GM18868 (cell line): ENCODE results near the gene SCLY.

ENCODE experiments used
- ATAC-seq: cut with Tn5 transposase; IDR thresholded peaks from one replicate; pipeline ENCODE4 v1.9.1; 2021; ENCODE audit warnings: mild to moderate bottlenecking, moderate library complexity; ENCODE audit not compliant: unreplicated experiment

SCLY gene

GRCh38 chr2:238124488-238125126, 63.8 kb downstream of the SCLY start:
- ATAC-seq = no peak

- no peak for ATAC-seq
Measured at GRCh38 chr2:238125127-238125885, 64.5 kb downstream of the SCLY start.

DNA sequence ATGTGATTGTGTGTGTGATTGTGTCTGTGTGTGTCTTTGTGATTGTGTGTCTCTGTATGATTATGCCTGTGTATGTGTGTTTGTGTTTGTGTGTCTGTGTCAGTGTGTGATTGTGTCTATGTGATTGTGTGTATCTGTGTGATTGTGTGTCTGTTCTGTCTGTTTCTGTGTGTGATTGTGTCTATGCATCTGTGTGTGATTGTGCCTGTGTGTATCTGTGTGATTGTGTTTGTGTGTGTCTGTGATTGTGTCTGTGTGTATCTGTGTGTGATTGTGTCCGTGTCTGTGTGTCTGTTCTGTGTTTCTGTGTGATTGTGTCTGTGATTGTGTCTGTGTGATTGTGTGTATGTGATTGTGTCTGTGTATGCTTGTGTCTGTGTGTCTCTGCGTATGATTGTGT, 65.5 kb downstream of the SCLY start:
- no peak for ATAC-seq

DNA sequence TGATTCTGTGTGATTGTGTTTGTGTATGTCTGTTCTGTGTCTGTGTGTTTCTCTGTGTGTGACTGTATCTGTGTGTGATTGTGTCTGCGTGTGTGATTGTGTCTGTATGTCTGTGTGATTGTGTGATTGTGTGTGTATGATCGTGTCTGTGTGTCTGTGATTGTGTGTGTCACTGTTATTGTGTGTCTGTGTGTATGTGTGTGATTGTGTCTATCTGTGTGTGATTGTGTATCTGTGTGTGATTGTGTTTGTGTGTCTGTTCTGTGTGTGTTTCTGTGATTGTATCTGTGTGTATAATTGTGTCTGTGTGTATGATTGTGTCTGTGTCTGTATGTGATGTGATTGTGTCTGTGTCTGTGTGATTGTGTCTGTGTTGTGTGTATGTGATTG, 66.0 kb downstream of the SCLY start:
- no peak for ATAC-seq

DNA sequence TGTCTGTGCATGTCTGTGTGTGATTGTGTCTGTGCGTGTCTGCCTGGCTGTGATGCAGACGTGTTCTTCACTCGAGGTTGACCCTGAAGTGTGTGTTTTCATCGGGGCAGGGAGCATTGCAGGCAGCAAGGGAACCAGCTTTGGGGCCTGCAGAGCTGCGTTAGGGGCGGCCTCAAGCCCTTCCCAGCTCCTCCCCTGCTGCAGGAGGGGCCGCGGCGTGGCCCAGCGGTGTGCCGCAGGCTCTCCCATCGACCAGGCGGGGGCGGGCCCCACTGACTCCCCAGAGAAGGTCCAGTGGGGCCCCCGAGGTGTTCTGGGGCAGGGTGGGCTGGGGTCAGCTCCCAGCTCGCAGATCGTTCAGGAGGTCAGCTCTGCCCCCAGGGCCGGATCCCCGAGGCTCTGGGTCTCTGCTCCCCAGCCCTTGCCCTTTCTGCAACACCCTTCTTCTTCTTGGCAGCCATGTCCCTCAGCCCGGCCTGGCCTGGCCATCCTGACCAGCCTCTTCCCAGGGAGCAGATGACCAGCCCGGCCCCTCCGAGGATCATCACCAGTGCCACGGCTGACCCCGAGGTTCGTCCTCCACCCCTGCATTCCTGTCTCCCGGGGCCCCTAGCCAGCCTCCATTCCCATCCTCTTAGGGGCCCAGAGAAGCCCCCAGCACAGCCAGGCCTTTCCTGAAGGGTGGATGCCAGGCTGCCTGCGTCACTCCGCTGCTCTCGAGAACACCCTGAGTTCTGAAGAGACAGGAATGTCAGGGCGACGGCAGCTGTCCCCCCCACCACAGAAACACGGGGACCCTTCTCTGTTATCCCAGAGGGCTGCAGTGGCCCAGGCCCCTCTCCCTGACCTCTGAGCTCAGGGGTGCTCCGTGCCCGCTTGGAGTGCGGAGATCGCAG, 66.6 kb downstream of the SCLY start:
- no peak for ATAC-seq

DNA sequence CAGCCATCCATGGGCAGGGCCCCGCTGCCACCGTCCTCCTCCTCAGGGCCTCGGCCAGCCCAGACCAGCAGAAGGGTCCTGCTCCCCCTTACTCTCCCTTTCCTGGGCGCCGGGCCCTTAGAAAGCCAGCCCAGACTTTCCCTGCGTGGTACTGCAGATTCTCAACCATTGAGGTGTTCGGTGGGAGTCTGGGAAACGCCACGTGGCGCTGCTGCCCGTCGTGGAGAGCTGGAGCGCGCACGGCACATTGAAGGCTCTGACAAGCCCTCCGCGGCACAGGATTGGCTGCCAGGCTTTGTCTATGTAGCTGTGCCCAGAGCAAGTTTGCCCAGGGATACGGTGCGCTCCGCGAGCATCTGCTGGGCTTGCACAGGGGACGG, 67.2 kb downstream of the SCLY start:
- ATAC-seq = no peak

DNA sequence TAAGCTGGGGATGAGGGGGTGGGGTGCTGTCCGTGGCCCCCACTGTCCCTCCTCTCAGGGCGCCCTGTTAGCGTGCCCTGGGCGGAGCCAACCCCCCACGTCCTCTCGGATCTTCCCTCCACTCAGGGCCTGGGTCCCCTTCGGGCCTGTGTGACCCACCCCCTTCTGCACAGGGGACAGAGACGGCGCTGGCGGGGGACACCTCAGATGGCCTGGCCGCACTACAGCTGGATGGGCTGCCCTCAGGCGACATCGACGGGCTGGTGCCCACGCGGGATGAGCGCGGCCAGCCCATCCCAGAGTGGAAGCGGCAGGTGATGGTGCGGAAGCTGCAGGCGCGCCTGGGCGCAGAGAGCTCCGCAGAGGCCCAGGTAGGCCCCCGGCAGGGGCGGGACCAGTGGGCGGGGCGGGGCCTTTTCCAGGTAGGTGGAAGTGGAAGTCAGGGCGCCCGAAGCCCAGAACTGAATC, 67.8 kb downstream of the SCLY start:
- no peak for ATAC-seq

DNA sequence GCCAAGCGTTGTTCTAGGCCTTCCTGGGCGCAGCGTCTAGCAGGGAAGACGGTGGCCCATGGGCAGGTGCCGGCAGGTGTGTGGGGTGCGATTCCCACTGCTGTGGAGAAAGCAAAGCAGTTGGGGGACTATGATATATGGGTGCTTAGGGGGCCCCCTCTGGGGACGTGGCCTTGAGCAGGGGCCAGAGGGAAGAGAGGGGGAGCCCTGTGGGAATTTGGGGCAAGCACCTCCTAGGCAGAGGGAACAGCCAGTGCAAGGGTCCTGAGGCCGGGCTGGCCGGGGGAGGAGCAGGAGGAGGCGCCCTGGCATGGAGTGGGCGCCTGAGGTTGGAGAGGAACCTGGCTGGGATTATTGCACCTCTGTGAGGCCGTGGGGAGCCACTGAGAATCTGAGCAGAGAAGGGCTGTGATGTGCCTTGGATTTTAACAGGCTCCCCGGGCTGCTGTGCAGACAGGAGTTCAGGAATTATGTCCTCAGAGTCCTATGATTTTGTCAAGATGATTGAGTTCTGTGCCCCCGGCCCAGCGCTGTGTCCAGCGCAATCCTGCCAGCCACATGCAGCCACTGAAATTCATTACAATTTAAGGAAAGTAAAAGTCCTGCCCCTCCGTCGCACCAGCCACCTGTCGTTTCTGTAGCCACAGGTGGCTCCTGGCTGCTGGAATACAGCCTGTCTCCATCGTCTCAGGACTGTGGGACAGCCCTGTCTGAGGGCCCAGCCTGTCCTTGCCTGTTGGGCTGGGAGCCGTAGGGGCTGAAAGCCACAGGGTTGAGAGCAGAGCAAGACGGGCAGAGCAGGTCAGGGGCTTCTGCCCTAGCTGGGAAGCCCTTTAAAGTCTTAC, 68.6 kb downstream of the SCLY start:
- ATAC-seq = no peak

- ATAC-seq = no peak
Measured at GRCh38 chr2:238130111-238130695, 69.4 kb downstream of the SCLY start.

DNA sequence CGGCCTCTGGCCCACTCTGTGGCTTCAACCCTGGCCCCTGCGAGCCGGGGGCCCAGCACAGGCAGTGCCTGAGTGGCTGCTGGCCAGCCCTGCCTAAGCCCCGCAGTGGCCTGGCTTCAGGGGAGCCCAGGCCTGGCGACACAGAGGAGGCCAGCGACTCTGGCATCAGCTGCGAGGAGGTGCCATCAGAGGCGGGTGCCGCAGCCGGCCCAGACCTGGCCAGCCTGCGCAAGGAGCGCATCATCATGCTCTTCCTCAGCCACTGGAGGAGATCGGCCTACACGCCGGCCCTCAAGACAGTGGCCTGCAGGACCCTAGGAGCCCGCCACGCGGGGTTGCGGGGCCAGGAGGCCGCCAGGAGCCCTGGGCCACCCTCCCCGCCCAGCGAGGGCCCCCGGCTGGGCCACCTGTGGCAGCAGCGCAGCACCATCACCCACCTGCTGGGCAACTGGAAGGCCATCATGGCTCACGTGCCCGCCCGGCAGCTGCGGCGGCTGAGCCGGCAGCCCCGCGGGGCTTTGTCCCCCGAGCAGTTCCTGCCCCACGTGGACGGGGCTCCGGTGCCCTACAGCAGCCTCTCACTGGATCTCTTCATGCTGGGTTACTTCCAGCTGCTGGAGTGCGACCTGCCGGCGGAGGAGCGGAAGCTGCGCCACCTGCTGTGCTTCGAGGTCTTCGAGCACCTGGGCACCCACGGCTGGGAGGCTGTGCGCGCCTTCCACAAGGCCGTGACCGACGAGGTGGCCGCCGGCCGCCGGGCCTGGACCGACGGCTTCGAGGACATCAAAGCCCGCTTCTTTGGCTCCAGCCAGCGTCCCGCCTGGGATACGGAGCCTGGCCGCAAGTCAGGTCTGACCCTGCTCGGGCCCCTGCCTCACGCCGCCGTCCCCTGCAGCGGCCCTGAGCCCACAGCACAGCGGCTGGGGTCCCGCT, 70.2 kb downstream of the SCLY start:
- ATAC-seq = no peak

GRCh38 chr2:238131761-238132462, 71.1 kb downstream of the SCLY start:
- no peak for ATAC-seq

GRCh38 chr2:238132463-238133450, 72.0 kb downstream of the SCLY start:
- no peak for ATAC-seq

DNA sequence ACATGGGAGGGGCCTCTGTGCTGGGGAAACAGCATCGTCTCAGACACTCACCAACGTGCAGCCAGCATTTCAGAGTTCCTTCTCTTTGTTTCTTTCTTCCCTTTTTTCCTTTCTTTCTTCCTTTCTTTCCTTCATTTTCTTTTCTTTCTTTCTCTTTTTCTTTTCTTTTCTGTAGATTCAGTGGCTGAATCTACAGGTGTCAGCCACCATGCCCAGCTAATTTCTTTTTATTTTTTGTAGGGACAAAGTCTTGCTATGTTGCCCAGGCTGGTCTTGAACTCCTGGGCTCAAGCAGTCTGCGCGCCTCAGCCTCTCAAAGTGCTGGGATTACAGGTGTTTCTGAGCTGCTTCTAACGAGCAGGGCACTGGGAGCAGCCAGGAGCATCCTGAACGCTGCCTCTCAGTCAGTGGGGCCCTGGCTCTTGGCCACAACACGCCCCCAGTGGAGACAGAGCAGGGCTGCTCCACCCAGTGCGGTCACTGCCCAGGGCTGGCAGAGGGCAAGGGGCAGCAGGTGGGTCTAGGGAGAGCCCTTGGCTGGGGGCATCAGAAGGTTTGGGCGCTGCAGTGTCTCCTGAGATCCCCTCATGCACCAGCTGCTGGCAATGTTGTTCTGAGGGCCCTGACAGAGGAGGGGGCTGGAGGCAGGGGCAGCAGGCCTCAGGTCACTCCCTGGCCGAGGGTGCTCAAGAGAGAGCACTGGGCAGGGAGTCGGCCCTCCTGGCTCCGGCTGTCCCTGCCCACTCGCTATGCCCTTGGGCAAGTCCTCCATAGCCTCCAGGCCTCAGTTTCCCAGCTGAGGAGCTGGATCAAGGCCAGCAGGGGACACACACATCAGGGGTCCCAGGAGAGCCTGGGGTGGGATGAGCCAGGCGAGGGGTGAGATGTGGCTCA, 72.9 kb downstream of the SCLY start:
- ATAC-seq = no peak

- ATAC-seq = no peak
Measured at GRCh38 chr2:238134393-238134785, 73.6 kb downstream of the SCLY start.

DNA sequence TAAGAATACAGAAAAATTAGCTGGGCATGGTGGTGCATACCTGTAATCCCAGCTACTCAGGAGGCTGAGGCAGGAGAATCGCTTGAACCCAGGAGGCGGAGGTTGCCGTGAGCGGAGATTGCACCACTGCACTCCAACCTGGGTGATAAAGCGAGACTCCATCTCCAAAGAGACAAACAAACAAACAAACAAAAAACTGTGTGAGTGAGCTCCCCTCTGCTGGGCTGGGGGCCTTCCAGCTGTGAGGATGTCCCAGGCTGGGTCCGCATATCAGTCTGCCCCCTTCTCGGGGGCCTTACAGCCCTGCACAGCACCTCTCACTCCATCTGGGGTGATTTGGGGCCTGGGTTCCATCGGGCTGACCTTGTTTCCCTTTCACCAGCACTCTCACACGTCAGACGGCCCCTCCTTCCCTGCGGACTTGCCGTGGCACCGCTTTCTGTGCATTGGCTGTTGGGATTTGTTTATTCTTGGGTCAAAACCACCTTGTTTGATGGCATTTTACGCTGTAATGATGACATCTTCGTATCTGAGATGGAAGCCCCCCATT, 74.9 kb downstream of the SCLY start:
- ATAC-seq = no peak
